Activated CD4-positive, alpha-beta T cell treated with anti-CD3 and anti-CD28 coated beads, Interleukin-2, Interleukin-4, amounts not matched to agents 100 ng/mL and 50 ng/mL, durations not matched to agents 16 hours and 8 hours (primary cell): ENCODE measurements around the gene ASB9.
"Not testable (repeated sequence)": the region's sequence is repeated elsewhere in the genome, so short reads cannot be mapped to it uniquely, and the experiment has no call there.

Experiments used
- DNase-seq: peaks from one replicate; pipeline ENCODE4 v3.0.0-alpha.2; 2020; ENCODE audit warnings: low spot score

ASB9 gene

GRCh38 chrX:15269618-15270521 lies at the start of gene ASB9:
Gene ASB9 (minus strand): TSS chrX:15270083. CDS start chrX:15269874, 209 bp downstream.
- DNase-seq: no peak

GRCh38 chrX:15319075-15319474 lies 49.2 kb upstream of the ASB9 start:
- no peak for DNase-seq

GRCh38 chrX:15315509-15315908 lies 45.6 kb upstream of the ASB9 start, which contains the start of gene ASB11:
Gene ASB11 (minus strand): TSS chrX:15315640. CDS start chrX:15315605, 35 bp downstream.
- no peak for DNase-seq

GRCh38 chrX:15314472-15314871 lies 44.6 kb upstream of the ASB9 start:
- no peak for DNase-seq

GRCh38 chrX:15311119-15311518 lies 41.2 kb upstream of the ASB9 start:
- no peak for DNase-seq

GRCh38 chrX:15310117-15310516 lies 40.2 kb upstream of the ASB9 start:
- DNase-seq: no peak

GRCh38 chrX:15305899-15306298 lies 36.0 kb upstream of the ASB9 start:
- DNase-seq: not testable (repeated sequence)

- DNase-seq: peak; percentile 57
Observed at GRCh38 chrX:15301924-15302323, 32.0 kb upstream of the ASB9 start.

- peak; percentile 36 for DNase-seq
Observed at GRCh38 chrX:15299941-15300851, 30.3 kb upstream of the ASB9 start.

GRCh38 chrX:15298780-15299179 lies 28.9 kb upstream of the ASB9 start:
- no peak for DNase-seq

- no peak for DNase-seq
Observed at GRCh38 chrX:15298201-15298600, 28.3 kb upstream of the ASB9 start.

- DNase-seq: no peak
Observed at GRCh38 chrX:15293451-15293850, 23.6 kb upstream of the ASB9 start.

GRCh38 chrX:15292861-15293260 lies 23.0 kb upstream of the ASB9 start:
- DNase-seq: no peak

- no peak for DNase-seq
Observed at GRCh38 chrX:15277604-15278003, 7.7 kb upstream of the ASB9 start.

GRCh38 chrX:15274946-15275345 lies 5.1 kb upstream of the ASB9 start:
- no peak for DNase-seq

- DNase-seq: not testable (repeated sequence)
Observed at GRCh38 chrX:15273275-15273674, 3.4 kb upstream of the ASB9 start.

- no peak for DNase-seq
Observed at GRCh38 chrX:15271757-15272156, 1.9 kb upstream of the ASB9 start.

- no peak for DNase-seq
Observed at GRCh38 chrX:15269120-15269519, 763 bp downstream of the ASB9 start.

GRCh38 chrX:15254852-15255251 lies 15.0 kb downstream of the ASB9 start:
- no peak for DNase-seq

GRCh38 chrX:15245896-15246295 lies 24.0 kb downstream of the ASB9 start:
- no peak for DNase-seq

GRCh38 chrX:15244421-15244820 lies 25.5 kb downstream of the ASB9 start:
- DNase-seq: no peak

- peak; percentile 51 for DNase-seq
Observed at GRCh38 chrX:15242899-15243555, 26.9 kb downstream of the ASB9 start.
